IPS-18c (cell line): Measurements from ENCODE around the gene GNPAT.
A peak's percentile ranks its signal among the peaks of the same experiment; 100 is the strongest.

Source experiments
- H3K4me3 ChIP-seq: 2 replicates; pipeline ENCODE4 v1.7.0; 2013; ENCODE audit warnings: low read depth, mild to moderate bottlenecking, low read length, moderate library complexity; ENCODE audit not compliant: insufficient read depth
- H3K9me3 ChIP-seq: one replicate; pipeline ENCODE4 v1.6.1; 2013; ENCODE audit warnings: mild to moderate bottlenecking, low read length, moderate library complexity; ENCODE audit not compliant: control insufficient read depth, insufficient read depth

Gene GNPAT

DNA sequence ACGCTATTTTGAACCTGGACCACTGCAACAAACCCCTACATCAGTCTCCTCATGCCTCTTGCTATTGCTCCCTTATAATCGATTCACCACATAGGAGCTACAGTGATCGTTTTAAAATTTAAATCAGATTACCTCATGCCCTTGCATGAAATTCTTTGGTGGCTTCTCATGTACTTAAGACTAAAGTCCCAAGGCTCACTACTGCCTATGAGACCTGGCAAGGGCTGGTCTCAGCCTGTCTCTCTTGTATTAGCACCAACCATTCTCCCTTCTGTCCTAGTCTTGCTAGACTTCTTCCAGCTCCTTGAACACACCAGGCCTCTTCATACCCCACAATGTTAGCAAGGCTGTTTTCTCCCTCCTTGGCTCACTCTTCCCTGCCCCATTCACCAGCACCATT is 6.5 kb upstream of the GNPAT start:
- no peak overlapping the region for H3K4me3 ChIP-seq

DNA sequence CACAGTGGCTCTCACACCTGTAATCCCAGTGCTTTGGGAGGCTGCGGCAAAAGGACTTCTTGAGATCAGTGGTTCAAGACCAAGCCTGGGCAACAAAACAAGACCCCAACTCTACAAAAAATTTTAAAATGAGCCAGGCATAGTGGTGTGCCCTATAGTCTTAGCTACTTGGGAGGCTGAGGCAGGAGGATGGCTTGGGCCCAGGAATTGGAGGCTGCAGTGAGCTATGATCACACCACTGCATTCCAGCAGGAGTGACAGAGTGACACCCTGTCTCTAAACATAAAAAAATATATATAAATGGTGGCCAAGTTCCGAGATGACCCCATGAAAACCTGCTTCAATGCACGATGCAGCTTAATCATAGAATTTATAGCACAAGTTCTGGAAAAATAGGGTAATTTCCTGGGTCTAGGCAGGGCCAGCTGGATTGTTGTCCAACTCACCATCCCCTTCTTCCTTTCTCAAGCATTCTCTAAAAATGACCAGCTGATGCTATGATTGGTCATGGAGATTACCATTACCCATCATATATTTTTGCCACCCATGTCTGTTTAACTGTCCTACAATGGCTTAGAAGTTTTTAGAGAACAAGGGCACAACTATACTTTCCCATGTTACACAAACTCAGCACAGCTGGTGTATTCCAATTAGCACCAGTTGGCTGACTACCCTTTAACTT is 5.3 kb upstream of the GNPAT start:
- Histone ChIP-seq H3K9me3 (peaks cover 3% of the 10 kb centered on the region), H3K4me3 (no peak overlapping the region)

More for the DNA sequence above, 6.5 kb upstream of the GNPAT start:
- H3K9me3 ChIP-seq = peaks cover 2% of the 10 kb centered on the region

DNA sequence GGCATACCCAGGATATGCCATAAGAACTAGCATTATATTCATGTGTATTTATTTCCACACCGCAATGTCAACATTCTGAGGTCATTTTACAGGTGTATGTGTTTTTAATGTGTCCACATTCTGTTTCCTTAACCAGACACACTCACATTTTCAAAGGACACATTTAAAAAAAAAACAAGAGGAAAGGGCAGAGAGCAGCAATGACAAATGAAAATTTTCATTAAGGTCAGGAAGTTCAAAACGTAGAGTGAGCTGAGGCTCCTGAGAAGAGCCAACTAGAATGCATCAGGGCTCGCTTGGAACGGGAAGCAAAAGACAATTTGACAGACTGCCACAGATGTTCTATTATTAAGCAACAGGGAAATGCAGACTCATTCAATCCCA is 4.8 kb upstream of the GNPAT start:
- Histone ChIP-seq H3K9me3 (peaks cover 4% of the 10 kb centered on the region), H3K4me3 (no peak overlapping the region)

DNA sequence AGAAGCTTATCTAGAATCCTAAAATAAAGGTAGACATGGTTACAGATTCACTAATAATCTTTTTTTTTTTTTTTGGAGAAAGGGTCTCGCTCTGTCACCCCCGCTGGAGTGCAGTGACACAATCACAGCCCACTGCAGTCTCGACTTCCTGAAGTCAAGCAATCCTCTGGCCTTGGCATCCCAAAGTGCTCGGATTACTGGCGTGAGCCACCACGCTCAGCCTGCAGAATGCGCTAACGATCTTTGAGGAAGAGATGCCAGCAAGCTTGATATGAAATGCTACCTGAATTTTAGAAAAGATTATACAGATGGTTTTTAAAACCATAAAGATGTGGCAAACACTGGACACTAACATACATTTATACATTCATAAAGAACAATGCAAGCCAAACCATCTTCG is 4.1 kb upstream of the GNPAT start:
- peaks cover 4% of the 10 kb centered on the region for H3K9me3 ChIP-seq
- no peak overlapping the region for H3K4me3 ChIP-seq

DNA sequence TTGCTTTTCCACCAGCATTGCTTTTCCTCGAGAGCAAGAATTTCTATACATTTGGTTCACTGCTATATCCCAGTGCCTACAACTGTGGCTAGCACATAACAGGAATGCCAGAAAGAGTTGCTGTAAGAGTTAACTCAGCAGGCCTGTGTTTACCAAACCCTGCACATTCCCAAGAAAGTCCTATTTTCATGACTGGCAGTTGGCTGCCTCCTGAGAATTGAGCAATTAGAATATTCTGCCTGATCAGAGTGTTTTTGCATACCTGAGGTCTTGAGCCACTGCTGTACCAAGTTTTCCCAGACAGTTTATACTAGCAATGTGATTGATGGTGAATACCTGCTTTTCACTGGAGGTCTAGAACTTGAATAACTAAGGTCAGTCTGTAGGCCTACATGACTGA is 2.7 kb upstream of the GNPAT start:
- peaks cover 2% of the 10 kb centered on the region for H3K9me3 ChIP-seq
- H3K4me3 ChIP-seq = no peak overlapping the region

DNA sequence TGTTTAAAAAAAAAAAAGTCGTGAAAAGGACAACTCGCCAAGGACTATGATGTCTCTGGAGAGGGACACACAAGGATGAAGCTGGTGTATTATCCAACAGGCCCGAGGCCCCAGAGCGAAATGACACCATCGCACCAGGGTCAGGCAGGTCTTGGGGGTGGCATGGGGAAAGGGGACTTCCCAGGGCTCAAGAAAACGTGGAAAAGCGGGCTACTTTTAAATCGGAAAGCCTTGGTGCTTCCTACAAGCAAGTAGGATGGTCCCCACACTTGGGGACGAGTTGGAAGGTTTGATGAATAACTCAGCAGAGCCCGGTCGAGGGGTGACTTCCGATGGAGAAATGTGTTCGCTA is 505 bp upstream of the GNPAT start:
- Histone ChIP-seq H3K4me3 (peak overlapping the region; percentile 97), H3K9me3 (peaks cover 2% of the 10 kb centered on the region)

DNA sequence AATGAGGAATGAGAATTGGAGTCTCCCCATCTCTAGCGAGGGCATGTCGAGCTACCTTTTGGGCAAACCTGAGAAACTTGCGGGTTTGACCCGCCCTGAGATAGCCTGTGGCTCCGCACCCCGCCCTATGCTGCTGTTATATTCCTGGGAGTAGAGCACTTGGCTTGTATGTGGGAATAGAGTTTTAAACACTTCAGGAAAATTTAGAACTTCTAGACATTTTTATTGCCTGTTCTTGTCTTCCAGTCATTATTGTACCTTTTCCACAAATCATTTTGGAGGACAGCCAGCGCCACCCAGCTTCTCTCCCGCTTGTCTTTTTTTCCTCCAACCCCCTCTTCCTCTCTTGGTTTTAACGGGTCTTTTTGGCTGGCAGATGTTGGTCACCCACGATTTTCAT is 738 bp downstream of the GNPAT start:
- Histone ChIP-seq H3K9me3 (peaks cover 2% of the 10 kb centered on the region), H3K4me3 (peak overlapping the region; percentile 97)

DNA sequence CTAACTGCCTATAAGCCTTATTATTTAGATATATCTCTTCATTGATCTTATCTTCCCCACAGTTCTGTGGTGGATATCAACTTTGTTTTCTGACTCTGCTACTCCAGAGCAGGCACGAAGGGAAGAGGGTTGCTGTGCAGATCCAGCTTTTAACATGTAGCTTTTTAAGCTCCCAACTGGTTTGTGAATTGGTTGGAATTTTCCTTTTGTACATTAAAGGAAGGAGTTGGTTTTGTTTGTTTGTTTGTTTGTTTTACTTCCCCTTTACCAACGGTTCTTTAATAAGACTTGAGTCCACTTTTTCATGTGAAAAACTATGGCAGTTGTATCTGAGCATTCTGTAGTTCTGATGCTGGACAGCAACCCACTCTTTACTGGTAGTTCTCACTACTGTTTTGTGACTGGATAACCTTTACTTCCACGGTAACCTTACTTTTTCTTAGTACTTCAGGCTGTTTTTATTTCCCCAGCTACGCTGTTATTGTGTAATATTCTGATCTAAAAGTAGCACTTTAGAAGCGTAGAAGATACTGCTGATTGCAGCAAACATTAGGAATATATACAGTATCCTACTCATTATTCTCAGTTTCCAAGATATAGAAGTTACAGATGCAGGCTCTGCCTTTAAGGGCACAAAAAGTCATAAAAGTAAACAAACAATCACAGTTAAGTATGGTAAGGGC is 1.6 kb downstream of the GNPAT start:
- peaks cover 2% of the 10 kb centered on the region for H3K9me3 ChIP-seq
- no peak overlapping the region for H3K4me3 ChIP-seq

DNA sequence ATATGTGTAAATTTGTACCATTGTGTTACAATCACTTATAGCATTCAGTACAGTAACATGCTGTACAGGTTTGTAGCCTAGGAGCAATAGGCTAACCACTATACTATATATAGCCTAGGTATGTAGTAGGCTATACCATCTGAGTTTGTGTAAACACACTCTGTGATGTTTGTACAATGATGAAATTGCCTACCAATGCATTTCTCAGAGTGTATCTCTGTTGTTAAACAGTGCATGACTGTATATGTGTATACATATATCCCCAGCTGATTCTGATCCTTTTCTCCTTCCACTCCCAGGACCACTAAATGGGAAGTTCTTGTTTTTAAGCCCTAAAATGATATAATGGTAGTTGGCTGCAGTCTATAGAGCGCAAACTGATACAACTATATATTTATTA is 7.8 kb downstream of the GNPAT start:
- no peak overlapping the region for H3K4me3 ChIP-seq

DNA sequence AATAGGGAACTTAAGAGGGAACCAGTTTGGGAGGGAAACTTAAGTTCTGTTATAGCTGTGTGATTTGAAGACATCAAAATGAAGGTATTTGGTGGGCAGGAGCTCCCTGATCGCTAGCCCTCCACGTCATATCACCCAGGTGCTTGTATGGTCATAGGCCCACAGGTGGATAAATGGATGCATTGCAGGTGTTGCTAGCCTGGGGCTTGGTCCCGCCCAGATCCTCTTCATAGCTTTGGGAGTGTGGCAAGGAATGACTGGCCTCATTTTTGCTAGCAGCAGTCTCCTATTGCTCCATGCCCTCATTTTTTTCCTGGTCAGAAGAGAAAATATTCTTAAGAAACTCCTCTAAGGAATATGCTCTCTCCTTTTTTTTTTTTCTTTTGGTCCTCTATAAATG is 11.3 kb downstream of the GNPAT start:
- Histone ChIP-seq H3K4me3 (no peak overlapping the region), H3K9me3 (no peaks in the 10 kb centered on the region)

More for the DNA sequence above, 7.8 kb downstream of the GNPAT start:
- no peaks in the 10 kb centered on the region for H3K9me3 ChIP-seq

DNA sequence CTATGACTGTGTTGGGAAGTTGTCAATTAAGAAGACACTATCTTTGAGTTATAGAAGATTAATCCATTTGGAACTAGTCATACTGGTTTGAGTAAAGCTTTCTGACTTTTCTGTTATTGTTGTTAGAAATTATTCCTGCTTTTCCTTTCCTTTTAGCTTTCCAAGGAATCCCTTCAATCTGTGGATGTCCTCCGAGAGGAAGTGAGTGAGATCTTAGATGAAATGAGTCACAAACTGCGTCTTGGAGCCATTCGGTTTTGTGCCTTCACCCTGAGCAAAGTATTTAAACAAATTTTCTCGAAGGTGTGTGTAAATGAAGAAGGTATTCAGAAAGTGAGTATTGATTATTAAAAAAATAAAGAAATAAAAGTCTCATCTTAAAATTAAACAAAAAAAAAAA is 19.3 kb downstream of the GNPAT start:
- Histone ChIP-seq H3K4me3 (no peak overlapping the region), H3K9me3 (no peaks in the 10 kb centered on the region)

DNA sequence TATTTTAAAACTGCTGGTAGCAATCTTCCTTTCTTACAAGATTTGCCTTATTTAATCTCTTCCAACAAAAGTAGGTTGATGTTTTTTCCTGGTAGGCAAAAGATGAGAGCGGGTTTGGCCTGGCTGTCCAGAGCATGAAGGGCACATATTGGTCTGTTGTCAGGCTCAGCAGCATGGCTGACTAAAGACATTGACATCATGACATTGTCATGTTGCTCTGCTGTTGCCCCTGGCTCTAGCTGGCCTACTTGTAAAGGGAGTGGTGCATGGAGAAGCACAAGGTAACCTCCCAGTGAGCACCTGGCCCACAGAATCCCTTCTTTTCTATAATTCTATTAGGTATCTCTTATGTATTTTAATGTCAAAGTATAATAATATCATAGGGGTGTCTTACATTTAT is 23.6 kb downstream of the GNPAT start:
- H3K4me3 ChIP-seq = no peak overlapping the region
- H3K9me3 ChIP-seq = no peaks in the 10 kb centered on the region

DNA sequence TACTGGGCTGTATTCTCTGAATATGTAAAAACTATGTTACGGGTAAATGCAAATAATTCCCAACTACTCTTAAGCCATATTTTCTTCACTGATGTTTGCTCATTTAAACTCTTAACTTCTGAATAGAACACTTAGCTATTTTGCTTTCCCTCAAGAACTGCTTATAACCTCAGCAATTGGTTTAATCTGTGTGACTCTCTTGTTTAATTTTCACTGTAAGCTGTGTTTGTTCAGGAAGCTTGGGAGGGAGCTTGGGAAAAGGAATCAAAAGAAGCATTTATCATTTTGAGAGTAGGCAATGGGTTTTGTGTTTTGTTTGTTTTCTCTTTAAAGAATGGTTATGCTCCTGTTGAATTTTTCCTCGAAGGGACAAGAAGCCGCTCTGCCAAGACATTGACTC is 24.4 kb downstream of the GNPAT start:
- H3K9me3 ChIP-seq = no peaks in the 10 kb centered on the region
- no peak overlapping the region for H3K4me3 ChIP-seq

DNA sequence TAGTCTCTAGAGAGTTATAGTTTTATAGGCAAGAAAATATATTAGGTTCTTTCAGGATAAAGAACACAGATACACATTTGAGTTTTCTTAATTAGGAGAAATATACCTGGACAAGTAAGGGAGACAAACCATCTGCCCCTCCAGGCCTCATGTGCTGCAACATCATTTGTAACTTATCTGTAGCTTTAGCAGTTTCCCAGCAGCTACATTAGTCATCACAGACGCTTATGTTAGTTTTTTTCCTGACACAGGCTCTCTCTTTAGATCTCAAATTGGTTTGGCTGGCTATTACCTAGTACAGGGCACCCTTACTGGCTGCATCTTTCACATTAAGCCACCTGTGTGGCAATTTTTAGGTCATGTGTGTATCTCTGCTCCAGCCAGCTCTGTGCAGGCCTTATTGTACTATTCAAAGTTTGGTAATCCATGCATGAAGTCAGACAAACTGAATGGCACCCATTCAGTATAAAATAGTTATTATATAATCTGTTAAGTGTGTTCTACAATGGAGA is 25.9 kb downstream of the GNPAT start:
- no peaks in the 10 kb centered on the region for H3K9me3 ChIP-seq
- no peak overlapping the region for H3K4me3 ChIP-seq

DNA sequence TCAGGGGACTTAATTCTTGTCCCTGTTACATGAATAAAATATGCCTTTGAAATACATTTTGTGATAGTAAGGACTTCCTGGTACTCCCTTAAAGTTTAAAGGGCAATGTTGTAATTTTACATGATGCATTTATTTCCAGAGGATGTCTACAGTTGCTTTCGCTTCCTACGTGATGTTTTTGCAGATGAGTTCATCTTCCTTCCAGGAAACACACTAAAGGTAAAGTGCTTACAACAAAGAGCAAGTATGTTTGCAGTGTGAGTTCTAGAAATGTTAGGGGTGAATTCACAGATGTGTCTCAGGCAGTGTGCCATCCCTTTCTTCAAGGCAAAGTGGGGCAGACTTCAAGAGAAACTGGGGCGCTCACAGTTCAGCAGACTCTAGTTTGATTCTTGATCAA is 31.2 kb downstream of the GNPAT start:
- no peaks in the 10 kb centered on the region for H3K9me3 ChIP-seq
- H3K4me3 ChIP-seq = no peak overlapping the region

DNA sequence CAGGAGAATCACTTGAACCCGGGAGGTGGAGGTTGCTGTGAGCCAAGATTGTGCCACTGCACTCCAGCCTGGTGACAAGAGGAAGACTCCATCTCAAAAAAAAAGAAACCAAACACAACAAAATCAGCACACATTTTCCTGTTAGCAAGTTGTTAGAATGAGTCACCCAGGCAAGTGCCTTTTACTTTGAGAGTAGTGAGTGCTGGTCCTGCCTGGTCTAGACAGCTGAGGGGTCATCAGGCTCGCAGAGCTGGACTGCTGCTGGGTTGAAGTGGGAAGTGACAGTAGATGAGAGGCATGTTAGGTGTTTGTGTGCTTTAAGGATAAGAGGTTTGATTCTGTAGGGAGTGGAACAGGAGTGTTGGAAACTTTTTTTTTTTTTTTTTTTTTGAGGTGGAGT is 31.9 kb downstream of the GNPAT start:
- no peak overlapping the region for H3K4me3 ChIP-seq
- no peaks in the 10 kb centered on the region for H3K9me3 ChIP-seq

DNA sequence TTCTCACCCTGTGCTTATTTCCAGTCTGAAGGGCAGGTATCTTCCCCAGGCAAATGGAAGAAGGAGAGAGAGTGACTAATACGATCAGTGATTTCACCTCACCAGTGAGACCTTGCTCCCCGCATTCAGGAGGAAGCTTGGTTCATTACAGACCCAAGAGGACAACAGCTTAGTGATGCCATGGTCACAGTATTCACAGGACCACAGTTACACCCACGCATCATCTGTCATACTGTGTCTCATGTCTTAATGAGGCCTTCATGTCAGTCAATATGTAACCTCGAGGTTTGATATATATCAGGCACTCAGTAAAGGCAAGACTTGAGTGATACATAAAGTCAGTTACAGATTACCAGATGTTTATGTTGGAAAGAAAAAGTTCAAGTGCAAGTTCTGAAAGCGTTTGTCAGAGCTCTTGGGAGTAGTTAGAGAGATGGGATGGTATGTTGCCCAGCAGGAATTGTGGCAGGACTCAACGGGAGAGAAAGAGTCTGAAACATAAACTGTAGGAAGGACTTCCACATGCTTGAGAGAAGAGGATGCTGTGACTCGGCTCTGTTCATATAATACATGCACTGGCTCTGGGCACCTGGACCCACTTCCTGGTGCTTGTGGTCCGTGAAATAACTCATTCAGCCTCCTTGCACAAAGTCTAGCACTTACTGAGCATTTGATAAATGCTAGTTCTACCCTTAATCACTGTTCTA is 33.3 kb downstream of the GNPAT start:
- H3K4me3 ChIP-seq = no peak overlapping the region
- no peaks in the 10 kb centered on the region for H3K9me3 ChIP-seq

DNA sequence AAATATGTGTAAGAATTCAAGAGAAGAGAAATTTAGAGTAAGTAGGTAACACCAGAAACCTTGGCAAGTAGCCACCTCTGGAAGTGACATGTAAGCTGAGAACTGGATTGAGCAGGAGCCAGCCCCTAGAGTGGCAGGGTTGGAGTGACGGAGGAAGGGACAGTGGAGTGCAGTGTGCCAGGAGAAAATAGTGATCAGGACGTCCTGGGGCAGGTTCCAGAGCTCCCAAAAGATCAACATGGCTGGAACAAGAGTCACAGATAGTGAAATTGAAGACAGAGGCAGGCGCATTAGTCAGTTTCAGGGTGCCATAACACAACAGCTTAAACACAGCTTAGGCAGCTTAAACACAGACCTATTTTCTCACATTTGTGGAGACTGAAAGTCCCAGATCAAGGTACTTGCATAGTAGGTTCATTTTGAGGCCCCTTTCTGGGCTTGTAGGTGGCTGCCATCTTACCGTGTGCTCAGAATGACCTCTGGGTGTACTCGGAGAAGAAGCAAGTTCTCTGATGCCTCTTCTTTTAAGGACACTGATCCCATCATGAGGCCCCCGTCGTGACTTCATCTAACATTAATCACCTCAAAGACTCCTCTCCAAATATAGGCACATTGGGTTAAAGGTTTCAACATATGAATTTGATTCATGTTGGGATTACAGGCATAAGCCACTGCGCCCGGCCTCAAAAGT is 37.2 kb downstream of the GNPAT start:
- Histone ChIP-seq H3K9me3 (no peaks in the 10 kb centered on the region), H3K4me3 (no peak overlapping the region)
